ENCODE data around the gene PRPF40B. TPM values are rescaled to one million over a fixed set of nuclear protein-coding genes. Genes with fewer than 3 reads are reported as not detected.

The PRPF40B gene
- total and polyA plus RNA-seq, 2 of the 13 experiments (the other 11 are each of a cell fraction or from before 2014, with no cell fraction given): 5.0 to 7.8 TPM

DNA sequence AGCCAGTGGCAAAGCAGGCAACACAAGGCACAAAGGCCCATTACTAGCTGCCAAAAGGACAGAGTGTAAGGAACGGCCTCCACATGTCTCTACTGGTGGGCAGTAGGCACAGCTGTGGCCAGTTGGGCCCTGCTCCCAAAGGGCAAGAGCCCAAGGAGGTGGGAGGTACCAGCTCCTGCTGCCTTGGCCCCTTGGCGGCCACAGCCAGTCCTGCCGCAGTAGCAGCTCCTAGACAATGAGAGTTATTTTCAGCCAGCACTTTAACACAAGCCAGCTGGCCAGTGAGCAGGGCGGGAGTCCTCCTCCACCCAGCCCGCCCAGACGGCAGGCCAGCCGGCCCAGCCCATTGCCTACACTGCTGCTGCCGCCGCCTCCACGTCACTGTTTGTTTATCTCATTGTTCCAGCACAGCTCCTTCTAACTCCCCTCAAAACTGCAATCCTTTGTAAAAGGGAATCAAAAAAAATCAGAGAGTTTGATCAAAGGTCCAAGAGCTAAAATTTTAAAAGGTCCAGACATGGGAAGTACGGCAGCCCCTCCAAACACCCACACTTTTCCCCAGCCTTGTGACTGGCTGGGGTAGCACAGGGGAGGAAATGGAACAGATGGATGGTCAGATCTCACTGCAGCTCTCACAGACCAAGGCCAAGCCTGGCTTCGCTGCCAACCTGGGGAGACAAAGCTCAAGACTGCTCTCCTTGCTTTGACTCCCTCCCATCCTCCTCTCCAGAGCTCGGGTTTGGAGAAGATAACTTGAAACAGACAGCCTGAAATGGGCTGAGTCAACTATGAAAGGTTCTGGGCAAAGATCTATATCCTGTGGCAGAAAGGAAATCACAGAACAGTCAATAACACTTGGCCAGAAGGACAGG is 50.3 kb downstream of the PRPF40B start (continued):
- TF ChIP-seq, protein P1, sequence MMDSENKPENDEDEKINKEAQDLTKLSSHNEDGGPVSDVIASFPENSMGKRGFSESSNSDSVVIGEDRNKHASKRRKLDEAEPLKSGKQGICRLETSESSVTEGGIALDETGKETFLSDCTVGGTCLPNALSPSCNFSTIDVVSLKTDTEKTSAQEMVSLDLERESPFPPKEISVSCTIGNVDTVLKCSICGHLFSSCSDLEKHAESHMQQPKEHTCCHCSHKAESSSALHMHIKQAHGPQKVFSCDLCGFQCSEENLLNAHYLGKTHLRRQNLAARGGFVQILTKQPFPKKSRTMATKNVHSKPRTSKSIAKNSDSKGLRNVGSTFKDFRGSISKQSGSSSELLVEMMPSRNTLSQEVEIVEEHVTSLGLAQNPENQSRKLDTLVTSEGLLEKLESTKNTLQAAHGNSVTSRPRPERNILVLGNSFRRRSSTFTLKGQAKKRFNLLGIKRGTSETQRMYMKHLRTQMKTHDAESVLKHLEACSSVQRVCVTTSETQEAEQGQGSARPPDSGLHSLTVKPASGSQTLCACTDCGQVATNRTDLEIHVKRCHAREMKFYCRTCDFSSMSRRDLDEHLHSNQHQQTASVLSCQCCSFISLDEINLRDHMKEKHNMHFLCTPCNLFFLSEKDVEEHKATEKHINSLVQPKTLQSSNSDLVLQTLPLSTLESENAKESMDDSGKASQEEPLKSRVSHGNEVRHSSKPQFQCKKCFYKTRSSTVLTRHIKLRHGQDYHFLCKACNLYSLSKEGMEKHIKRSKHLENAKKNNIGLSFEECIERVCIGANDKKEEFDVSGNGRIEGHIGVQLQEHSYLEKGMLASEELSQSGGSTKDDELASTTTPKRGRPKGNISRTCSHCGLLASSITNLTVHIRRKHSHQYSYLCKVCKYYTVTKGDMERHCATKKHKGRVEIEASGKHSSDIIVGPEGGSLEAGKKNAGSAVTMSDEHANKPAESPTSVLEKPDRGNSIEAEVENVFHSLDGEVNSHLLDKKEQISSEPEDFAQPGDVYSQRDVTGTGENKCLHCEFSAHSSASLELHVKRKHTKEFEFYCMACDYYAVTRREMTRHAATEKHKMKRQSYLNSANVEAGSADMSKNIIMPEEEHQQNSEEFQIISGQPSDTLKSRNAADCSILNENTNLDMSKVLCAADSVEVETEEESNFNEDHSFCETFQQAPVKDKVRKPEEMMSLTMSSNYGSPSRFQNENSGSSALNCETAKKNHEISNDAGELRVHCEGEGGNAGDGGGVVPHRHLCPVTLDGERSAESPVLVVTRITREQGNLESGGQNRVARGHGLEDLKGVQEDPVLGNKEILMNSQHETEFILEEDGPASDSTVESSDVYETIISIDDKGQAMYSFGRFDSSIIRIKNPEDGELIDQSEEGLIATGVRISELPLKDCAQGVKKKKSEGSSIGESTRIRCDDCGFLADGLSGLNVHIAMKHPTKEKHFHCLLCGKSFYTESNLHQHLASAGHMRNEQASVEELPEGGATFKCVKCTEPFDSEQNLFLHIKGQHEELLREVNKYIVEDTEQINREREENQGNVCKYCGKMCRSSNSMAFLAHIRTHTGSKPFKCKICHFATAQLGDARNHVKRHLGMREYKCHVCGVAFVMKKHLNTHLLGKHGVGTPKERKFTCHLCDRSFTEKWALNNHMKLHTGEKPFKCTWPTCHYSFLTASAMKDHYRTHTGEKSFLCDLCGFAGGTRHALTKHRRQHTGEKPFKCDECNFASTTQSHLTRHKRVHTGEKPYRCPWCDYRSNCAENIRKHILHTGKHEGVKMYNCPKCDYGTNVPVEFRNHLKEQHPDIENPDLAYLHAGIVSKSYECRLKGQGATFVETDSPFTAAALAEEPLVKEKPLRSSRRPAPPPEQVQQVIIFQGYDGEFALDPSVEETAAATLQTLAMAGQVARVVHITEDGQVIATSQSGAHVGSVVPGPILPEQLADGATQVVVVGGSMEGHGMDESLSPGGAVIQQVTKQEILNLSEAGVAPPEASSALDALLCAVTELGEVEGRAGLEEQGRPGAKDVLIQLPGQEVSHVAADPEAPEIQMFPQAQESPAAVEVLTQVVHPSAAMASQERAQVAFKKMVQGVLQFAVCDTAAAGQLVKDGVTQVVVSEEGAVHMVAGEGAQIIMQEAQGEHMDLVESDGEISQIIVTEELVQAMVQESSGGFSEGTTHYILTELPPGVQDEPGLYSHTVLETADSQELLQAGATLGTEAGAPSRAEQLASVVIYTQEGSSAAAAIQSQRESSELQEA (CRISPR knock-in tag; IDR thresholded peaks at IDR 0.05; ENCODE audit: not compliant biosample characterization): no peak
- TF ChIP-seq YEATS2 (CRISPR knock-in tag; IDR thresholded peaks at IDR 0.05; ENCODE audit: borderline replicate concordance) (no peak), SOX5 (CRISPR knock-in tag; IDR thresholded peaks at IDR 0.05; ENCODE audit: borderline replicate concordance) (peak; percentile 22; the same call in 1 of the 2 replicates), ZNF878 (CRISPR knock-in tag; IDR thresholded peaks at IDR 0.05) (no peak), ZNF224 (CRISPR knock-in tag; IDR thresholded peaks at IDR 0.05) (no peak), TGIF2 (CRISPR knock-in tag; IDR thresholded peaks at IDR 0.05) (no peak), KLF15 (CRISPR knock-in tag; IDR thresholded peaks at IDR 0.05; ENCODE audit: borderline replicate concordance) (no peak), MZF1 (CRISPR knock-in tag; IDR thresholded peaks at IDR 0.05; ENCODE audit: borderline replicate concordance) (no peak), ZNF12 (CRISPR knock-in tag; IDR thresholded peaks at IDR 0.05) (no peak)
- TF ChIP-seq, protein P2, sequence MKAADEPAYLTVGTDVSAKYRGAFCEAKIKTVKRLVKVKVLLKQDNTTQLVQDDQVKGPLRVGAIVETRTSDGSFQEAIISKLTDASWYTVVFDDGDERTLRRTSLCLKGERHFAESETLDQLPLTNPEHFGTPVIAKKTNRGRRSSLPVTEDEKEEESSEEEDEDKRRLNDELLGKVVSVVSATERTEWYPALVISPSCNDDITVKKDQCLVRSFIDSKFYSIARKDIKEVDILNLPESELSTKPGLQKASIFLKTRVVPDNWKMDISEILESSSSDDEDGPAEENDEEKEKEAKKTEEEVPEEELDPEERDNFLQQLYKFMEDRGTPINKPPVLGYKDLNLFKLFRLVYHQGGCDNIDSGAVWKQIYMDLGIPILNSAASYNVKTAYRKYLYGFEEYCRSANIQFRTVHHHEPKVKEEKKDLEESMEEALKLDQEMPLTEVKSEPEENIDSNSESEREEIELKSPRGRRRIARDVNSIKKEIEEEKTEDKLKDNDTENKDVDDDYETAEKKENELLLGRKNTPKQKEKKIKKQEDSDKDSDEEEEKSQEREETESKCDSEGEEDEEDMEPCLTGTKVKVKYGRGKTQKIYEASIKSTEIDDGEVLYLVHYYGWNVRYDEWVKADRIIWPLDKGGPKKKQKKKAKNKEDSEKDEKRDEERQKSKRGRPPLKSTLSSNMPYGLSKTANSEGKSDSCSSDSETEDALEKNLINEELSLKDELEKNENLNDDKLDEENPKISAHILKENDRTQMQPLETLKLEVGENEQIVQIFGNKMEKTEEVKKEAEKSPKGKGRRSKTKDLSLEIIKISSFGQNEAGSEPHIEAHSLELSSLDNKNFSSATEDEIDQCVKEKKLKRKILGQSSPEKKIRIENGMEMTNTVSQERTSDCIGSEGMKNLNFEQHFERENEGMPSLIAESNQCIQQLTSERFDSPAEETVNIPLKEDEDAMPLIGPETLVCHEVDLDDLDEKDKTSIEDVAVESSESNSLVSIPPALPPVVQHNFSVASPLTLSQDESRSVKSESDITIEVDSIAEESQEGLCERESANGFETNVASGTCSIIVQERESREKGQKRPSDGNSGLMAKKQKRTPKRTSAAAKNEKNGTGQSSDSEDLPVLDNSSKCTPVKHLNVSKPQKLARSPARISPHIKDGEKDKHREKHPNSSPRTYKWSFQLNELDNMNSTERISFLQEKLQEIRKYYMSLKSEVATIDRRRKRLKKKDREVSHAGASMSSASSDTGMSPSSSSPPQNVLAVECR (CRISPR knock-in tag; IDR thresholded peaks at IDR 0.05; ENCODE audit: borderline replicate concordance): peak; percentile 31; the same call in 1 of the 2 replicates
- TF ChIP-seq, protein P3, sequence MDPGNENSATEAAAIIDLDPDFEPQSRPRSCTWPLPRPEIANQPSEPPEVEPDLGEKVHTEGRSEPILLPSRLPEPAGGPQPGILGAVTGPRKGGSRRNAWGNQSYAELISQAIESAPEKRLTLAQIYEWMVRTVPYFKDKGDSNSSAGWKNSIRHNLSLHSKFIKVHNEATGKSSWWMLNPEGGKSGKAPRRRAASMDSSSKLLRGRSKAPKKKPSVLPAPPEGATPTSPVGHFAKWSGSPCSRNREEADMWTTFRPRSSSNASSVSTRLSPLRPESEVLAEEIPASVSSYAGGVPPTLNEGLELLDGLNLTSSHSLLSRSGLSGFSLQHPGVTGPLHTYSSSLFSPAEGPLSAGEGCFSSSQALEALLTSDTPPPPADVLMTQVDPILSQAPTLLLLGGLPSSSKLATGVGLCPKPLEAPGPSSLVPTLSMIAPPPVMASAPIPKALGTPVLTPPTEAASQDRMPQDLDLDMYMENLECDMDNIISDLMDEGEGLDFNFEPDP (CRISPR knock-in tag; conservative IDR thresholded peaks at IDR 0.05): 0 out of 2 replicates have a peak, but pooled peaks have one; percentile 69
- TF ChIP-seq, protein P4, sequence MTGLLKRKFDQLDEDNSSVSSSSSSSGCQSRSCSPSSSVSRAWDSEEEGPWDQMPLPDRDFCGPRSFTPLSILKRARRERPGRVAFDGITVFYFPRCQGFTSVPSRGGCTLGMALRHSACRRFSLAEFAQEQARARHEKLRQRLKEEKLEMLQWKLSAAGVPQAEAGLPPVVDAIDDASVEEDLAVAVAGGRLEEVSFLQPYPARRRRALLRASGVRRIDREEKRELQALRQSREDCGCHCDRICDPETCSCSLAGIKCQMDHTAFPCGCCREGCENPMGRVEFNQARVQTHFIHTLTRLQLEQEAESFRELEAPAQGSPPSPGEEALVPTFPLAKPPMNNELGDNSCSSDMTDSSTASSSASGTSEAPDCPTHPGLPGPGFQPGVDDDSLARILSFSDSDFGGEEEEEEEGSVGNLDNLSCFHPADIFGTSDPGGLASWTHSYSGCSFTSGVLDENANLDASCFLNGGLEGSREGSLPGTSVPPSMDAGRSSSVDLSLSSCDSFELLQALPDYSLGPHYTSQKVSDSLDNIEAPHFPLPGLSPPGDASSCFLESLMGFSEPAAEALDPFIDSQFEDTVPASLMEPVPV (CRISPR knock-in tag; IDR thresholded peaks at IDR 0.05): no peak

Measured in HepG2 (cell line).